Subcutaneous adipose tissue (tissue), 4 donors: Measurements from ENCODE around the gene AKAP6. TPM values are rescaled to one million over a fixed set of nuclear protein-coding genes. Genes with fewer than 3 reads are reported as not detected.

Experiments used
- total RNA-seq, 4 donors: library from RNA; depleted of rRNA; stranded (reverse); fragments of >200 nt; gene quantifications; one replicate each; pipeline ENCODE4 v1.1.0, GENCODE V29; 2016
- TF ChIP-seq, protein P1 (sequence below): fragments of 450-650 bp; IDR thresholded peaks from one replicate; pipeline ENCODE4 v1.5.1; 2016; ENCODE audit warnings: low read depth, mild to moderate bottlenecking, control low read depth, antibody characterized with exemption, moderate library complexity

AKAP6 gene
- total RNA-seq, 4 donors from 2014 or later = 0.65 to 6.5 (median 1.2) TPM

DNA sequence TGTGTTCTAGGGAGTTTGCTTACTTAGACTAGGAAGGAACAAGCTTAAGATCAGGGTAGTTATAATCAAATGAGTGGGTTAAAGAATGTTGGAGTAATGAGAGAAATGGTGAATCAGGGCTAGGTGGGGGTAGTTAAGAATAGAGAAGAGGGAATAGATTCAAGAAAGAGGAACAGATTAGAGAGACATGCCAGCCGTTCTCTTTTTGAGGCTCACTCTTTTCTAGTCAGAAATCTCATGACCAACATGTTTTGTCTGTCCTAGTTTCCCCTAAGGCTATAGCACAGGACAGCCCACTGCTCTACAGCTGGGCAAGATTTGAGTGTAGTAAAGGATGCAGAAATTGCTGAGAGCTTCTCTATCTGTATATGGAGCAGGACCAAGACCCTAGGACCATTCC, 258.4 kb downstream of the AKAP6 start:
- TF ChIP-seq, protein P1, sequence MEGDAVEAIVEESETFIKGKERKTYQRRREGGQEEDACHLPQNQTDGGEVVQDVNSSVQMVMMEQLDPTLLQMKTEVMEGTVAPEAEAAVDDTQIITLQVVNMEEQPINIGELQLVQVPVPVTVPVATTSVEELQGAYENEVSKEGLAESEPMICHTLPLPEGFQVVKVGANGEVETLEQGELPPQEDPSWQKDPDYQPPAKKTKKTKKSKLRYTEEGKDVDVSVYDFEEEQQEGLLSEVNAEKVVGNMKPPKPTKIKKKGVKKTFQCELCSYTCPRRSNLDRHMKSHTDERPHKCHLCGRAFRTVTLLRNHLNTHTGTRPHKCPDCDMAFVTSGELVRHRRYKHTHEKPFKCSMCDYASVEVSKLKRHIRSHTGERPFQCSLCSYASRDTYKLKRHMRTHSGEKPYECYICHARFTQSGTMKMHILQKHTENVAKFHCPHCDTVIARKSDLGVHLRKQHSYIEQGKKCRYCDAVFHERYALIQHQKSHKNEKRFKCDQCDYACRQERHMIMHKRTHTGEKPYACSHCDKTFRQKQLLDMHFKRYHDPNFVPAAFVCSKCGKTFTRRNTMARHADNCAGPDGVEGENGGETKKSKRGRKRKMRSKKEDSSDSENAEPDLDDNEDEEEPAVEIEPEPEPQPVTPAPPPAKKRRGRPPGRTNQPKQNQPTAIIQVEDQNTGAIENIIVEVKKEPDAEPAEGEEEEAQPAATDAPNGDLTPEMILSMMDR = no peak

DNA sequence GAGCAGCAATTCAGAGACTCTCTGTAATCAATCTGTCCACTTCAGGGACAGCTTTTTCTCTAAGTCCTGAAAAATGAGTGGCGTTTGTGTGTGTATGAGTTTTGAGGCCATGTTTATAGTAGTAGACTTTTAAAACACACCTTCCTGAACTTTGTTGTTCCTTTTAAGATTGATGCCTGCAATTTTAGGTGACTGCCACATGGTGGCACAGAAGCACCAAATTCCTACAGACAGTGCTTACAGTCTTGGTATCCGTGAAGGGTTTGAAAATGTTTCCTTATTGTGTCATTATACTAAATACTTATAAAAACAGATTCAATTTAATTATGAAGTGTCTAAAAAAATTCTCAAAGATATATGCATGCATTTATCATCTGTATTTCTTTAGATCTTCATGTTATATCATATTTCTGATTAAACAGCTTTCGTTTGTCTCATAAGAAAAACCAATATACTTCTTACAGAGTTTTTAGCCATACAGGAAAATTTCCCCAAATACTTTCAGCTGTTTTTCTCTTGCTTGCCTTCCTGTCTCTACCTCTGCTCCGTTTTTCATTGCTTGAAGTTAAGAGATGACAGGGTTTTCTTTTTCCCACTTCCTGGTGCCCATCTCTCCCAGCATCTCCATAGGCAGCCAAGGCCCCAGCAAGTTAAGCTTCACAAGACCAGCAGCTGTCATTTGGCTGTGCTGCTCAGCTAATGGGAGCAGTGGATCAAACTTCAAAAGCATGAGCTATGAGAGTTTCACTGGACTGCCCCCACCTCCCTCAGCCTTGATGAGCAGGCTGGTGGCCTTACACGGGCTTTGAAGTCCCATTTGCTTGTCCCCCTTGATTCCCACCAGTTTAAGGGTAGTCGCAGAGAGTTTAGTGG, 259.6 kb downstream of the AKAP6 start:
- TF ChIP-seq, protein P1 = no peak

DNA sequence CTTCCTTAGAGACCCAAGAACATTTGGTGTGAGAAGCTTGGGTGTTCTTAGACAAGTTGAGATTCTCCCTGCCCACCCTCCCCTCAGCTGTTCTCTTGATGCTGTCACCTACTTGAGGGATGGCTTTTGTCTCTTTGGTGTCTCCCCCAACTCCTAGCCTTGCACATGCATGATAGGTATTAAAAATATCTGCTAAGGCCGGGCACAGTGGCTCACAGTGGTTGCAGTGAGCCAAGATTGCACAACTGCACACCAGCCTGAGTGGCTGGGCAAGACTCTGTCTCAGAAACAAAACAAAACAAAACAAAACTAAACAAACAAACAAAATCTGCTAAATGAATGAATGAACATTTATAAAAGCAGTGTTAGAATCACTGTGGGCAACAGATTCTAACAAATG, 261.1 kb downstream of the AKAP6 start:
- TF ChIP-seq, protein P1 = no peak

GRCh38 chr14:32593290-32593942, 264.3 kb downstream of the AKAP6 start:
- TF ChIP-seq, protein P1 = no peak

- TF ChIP-seq, protein P1 = no peak
Observed at GRCh38 chr14:32594766-32595165, 265.7 kb downstream of the AKAP6 start.

- TF ChIP-seq, protein P1 = no peak
Observed at GRCh38 chr14:32595497-32595896, 266.4 kb downstream of the AKAP6 start.

DNA sequence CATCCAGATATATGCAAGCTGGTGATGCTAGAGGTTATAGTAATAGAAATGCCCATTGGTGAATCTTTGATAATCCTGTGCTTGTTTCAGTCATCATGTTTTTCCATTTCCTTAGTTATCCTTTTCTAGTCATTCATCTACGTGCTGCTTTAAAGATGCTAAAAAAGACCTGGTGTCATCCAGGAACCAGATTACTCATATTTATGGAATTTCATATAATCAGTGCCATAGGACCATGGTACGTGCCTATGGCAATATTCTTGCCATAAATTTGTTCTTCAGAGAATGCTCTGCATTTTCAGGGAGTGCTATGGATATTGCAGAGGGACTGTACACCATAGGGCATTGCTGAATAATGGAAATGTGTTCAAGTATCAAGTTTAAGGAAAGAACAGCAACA, 267.3 kb downstream of the AKAP6 start:
- TF ChIP-seq, protein P1 = no peak
